NCI-H82 treated with DMSO at 0.1 percent for 48 hours (cell line): ENCODE measurements around the gene ADARB2.
"Not testable (repeated sequence)": the region's sequence is repeated elsewhere in the genome, so short reads cannot be mapped to it uniquely, and the experiment has no call there.

ENCODE experiments used
- DNase-seq: peaks from one replicate; lab custom pipeline; 2025; ENCODE audit not compliant: unreplicated experiment; lab: John Stamatoyannopoulos, UW

ADARB2 gene

DNA sequence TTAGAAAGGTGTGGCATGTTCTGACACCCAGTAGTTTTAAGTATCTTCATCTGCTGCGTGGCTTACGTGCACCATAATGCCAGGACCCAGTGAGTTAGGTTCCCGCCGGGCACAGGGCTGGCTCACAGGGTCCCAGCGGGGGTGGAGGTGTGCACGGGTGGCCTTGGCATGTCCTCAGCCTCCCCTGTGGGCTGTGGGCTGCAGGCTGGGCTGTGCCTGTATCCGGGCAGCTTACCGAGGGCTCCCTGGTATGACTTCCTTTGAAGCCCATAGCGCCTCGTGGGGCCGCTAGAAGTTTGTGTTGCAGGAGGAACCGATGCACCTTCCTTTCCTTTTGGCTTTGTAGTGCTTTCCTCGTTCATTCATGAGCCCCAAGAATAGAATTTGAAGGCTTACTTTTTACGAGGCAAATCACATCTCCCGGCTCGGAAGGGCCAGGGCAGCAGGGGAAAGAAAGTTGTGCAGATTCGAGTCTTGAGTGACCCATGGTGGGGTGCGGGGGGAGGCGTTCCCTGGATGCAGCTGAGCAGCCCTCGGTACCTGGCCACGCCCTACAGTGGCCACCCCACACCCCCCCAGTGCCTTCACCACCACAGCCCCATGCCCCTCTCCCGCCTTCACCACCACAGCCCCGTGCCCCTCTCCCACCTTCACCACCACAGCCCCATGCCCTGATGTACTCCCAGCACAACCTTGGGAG is 568.0 kb downstream of the ADARB2 start:
- no peak for DNase-seq

- no peak for DNase-seq
These were observed 568.6 kb downstream of the ADARB2 start for GRCh38 chr10:1168763-1169162.

DNA sequence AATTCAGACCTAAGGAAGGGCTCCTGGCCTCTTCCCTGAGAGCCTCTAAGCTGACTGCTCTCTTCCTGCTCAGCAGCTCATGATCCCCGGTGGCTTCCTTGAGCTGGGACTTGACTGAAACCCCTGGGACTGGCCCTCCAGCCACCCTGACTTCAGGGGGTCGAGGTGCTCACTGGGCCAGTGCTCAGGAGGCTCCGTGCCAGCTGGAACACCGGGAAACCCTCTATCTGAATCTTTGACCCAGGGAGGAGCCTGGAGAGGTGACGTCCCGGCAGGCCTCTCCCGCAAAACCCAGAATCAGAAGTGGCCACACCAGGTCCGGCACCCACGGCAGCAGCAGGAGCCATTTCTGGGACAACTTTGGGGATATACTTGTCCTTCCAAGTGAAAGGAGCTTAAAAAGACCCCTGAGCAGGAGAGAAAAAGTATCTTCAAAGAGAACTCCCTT is 570.5 kb downstream of the ADARB2 start:
- DNase-seq, result no peak

- DNase-seq, result no peak
These were observed 571.1 kb downstream of the ADARB2 start for GRCh38 chr10:1166101-1166827.

- no peak for DNase-seq
These were observed 573.5 kb downstream of the ADARB2 start for GRCh38 chr10:1163831-1164230.

DNA sequence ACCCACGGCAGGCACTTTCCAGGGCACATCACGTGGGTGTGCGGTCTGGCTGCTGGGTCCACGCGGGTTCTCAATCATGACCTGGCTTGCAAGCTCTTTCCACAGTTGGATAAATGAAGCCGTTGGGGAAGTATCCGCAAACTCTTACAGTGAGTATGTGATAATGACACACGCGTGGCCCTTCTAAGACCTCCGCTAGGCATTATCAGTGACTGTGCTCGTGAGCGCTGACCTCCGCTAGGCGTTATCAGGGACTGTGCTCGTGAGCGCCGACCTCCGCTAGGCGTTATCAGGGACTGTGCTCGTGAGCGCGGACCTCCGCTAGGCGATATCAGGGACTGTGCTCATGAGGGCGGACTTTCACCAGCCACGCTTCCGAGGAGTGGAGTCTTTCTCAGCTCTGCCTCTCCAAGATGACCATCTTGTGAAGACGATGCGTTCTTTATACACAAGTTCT is 574.1 kb downstream of the ADARB2 start:
- no peak for DNase-seq

GRCh38 chr10:1162481-1163203 is 574.7 kb downstream of the ADARB2 start:
- no peak for DNase-seq

DNA sequence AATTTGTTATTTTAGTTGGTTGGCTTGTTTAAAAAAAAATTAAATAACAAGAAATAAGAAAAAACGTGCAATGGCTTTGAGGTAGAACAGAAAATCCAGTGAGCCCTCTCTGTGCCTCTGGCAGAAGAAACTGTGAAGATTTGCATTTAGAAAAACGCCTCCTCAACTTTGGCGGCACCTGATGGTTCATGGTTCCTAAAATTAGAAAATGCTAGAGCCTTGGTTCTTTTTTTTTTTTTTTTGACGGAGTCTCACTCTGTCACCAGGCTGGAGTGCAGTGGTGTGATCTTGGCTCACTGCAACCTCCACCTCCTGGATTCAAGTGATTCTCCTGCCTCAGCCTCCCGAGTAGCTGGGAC is 576.0 kb downstream of the ADARB2 start:
- DNase-seq, result not testable (repeated sequence)

GRCh38 chr10:1160561-1161314 is 576.6 kb downstream of the ADARB2 start:
- no peak for DNase-seq

- no peak for DNase-seq
These were observed 577.9 kb downstream of the ADARB2 start for GRCh38 chr10:1159131-1160061.

- DNase-seq, result not testable (repeated sequence)
These were observed 578.8 kb downstream of the ADARB2 start for GRCh38 chr10:1158536-1158935.

DNA sequence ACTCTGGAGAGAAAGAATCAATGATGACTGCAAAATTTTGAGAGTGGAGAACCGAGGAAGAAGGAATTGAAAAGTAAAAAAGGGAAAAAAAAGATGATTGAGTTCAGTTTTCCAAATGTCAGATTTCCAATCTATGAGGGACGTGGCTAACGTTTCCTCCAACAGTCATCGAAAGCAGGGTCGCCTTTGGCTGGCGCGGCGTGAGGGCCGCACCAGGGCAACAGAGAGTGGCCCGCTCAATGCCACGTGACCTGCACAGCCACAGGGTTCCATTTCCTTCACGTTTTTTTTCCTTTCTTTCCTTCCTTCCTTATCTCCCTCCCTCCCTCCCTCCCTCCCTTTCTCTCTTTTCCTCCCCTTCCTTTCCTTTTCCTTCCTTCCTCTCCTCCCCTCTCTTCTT is 579.3 kb downstream of the ADARB2 start:
- no peak for DNase-seq

DNA sequence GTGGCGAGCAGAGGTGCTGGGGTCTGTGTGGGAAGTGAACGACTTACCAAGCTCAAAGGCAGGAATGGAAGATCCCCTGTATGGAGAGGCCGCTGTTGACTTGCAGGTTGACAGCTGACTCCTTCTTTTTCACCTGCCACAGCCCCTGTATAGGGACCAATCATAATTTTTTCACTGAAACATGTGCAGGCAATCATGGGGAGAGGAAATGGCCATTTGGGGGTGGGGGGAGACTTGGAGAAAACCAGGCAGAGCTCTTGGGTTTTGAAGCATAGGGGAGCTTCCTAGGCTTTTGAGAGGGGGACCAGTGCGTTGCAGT is 579.8 kb downstream of the ADARB2 start:
- no peak for DNase-seq

GRCh38 chr10:1156921-1157614 is 580.3 kb downstream of the ADARB2 start:
- DNase-seq, result no peak

- no peak for DNase-seq
These were observed 580.8 kb downstream of the ADARB2 start for GRCh38 chr10:1156616-1156886.

- DNase-seq, result no peak
These were observed 581.3 kb downstream of the ADARB2 start for GRCh38 chr10:1155791-1156615.

DNA sequence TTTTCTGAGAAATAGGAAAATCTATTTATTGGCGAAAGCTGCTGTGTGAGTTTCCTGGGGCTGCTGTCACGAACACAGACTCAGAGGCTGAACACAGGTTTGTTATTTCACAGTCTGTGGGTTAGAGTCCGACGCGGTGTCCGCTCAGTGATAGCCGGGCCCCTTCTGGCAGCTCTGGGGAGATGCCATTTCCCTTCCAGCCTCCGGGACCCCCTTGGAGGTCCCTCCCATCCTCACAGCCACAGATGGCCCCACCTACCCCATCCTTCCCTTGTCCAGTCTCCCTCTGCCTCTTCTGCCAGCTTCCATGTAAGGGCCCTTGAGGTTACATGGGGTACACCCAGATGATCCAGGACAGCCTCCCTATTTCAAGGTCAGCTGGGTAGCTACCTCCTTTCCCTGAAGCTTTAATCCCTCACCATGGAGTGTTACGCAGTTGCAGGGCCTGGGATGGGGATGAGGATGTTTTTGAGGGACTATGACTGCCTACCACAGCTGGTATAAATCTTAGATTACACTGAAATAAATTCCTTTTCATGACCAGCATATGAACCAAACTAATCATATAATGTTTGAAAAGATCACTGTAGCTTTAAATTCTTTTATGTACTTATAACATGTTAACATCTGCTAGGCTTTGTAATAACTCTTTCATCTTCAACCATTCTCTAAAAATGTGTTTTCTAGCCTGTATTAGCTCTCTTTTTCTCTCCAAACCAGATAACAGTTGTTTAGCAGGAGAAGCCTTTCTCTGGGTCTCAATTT is 582.6 kb downstream of the ADARB2 start:
- DNase-seq, result no peak

GRCh38 chr10:1153805-1154351 is 583.4 kb downstream of the ADARB2 start:
- DNase-seq, result no peak
